ENCODE results near the gene BTAF1.

The BTAF1 gene

GRCh38 chr10:92052741-92053140 is 129.2 kb downstream of the BTAF1 start:
- DNase-seq (ENCODE audit: low read depth): no peak

- DNase-seq (ENCODE audit: low read depth): no peak
Measured at GRCh38 chr10:92054807-92055206, 131.2 kb downstream of the BTAF1 start.

- no peak for DNase-seq (ENCODE audit: low read depth)
Measured at GRCh38 chr10:92062273-92062672, 138.7 kb downstream of the BTAF1 start.

- no peak for DNase-seq (ENCODE audit: low read depth)
Measured at GRCh38 chr10:92064506-92064905, 140.9 kb downstream of the BTAF1 start.

- DNase-seq (ENCODE audit: low read depth): no peak
Measured at GRCh38 chr10:92066386-92066785, 142.8 kb downstream of the BTAF1 start.

- no peak for DNase-seq (ENCODE audit: low read depth)
Measured at GRCh38 chr10:92068900-92069299, 145.3 kb downstream of the BTAF1 start.

- DNase-seq (ENCODE audit: low read depth): no peak
Measured at GRCh38 chr10:92074126-92074887, 150.7 kb downstream of the BTAF1 start.

- no peak for DNase-seq (ENCODE audit: low read depth)
Measured at GRCh38 chr10:92075829-92076228, 152.3 kb downstream of the BTAF1 start.

GRCh38 chr10:92076722-92077121 is 153.2 kb downstream of the BTAF1 start:
- no peak for DNase-seq (ENCODE audit: low read depth)

GRCh38 chr10:92079003-92079402 is 155.4 kb downstream of the BTAF1 start:
- DNase-seq (ENCODE audit: low read depth): no peak
